GM12878 (cell line): Measurements from ENCODE around the gene KIF2C. TPM values are rescaled to one million over a fixed set of nuclear protein-coding genes. Genes with fewer than 3 reads are reported as not detected.

ENCODE experiments used
- ATAC-seq: fragments of 200-7000 bp; cut with Tn5 transposase; 3 replicates; pipeline ENCODE4 v1.9.1; 2020; ENCODE audit warnings: mild to moderate bottlenecking, moderate library complexity
- BruUV-seq: library from RNA; stranded (reverse); fragments of 400-500 nt; replicated peaks from 2 replicates; lab custom pipeline; 2021; lab: Mats Ljungman, UMichigan
- CTCF ChIA-PET: fragments of 300-600 bp; sonication (Branson Sonifier 250); formaldehyde crosslinking; extraction: SDS; loops from one replicate; lab custom pipeline; 2021; ENCODE audit warnings: inconsistent platforms; lab: Yijun Ruan, JAX
- POLR2A ChIA-PET: fragments of 350-600 bp; formaldehyde crosslinking; extraction: SDS; loops from one replicate; lab custom pipeline; 2021; ENCODE audit warnings: inconsistent platforms; lab: Charles Lee
- RAD21 ChIA-PET: fragments of 300-600 bp; sonication (Branson Sonifier 250); formaldehyde crosslinking; loops from one replicate; lab custom pipeline; 2023; ENCODE audit warnings: antibody characterized with exemption; ENCODE audit not compliant: unreplicated experiment; lab: Charles Lee
- SMC1A ChIA-PET: fragments of 300-600 bp; sonication (Branson Sonifier 250); formaldehyde crosslinking; loops from one replicate; lab custom pipeline; 2023; ENCODE audit not compliant: unreplicated experiment, uncharacterized antibody; lab: Charles Lee
- DNase-seq: peaks from one replicate; pipeline ENCODE4 v3.0.0-alpha.2; 2011; ENCODE audit warnings: low read depth, low spot score
- FAIRE-seq: peaks from 3 replicates; lab custom pipeline; 2011; peaks lifted over from hg19 to GRCh38; lab: Jason Lieb, UNC
- H2AFZ ChIP-seq: 2 replicates; pipeline ENCODE4 v1.6.0; 2011; ENCODE audit warnings: low read depth, low read length, control low read depth; ENCODE audit not compliant: control insufficient read depth
- H3K27ac ChIP-seq: 2 replicates; pipeline ENCODE4 v1.5.1; 2011; ENCODE audit warnings: control low read depth; ENCODE audit not compliant: control insufficient read depth, insufficient read depth
- H3K27me3 ChIP-seq, 2 experiments: replicated peaks in 1 of 2; 2 replicates each; pipeline versions ENCODE4 v1.6.0 to v1.6.1; 2011; ENCODE audit warnings: low read length in 1 of 2; ENCODE audit not compliant: control insufficient read depth in 2 of 2, insufficient read depth in 2 of 2
- H3K36me3 ChIP-seq, 2 experiments: 2 replicates each; pipeline ENCODE4 v1.5.1; 2011; ENCODE audit warnings: low read length in 1 of 2; ENCODE audit not compliant: control insufficient read depth in 2 of 2, insufficient read depth in 2 of 2
- H3K4me1 ChIP-seq: 2 replicates; pipeline ENCODE4 v1.6.1; 2011; ENCODE audit warnings: mild to moderate bottlenecking, low read length, moderate library complexity, mixed read lengths; ENCODE audit not compliant: control insufficient read depth, insufficient read depth
- H3K4me2 ChIP-seq: 2 replicates; pipeline ENCODE4 v1.6.0; 2011; ENCODE audit warnings: control low read depth; ENCODE audit not compliant: control insufficient read depth, insufficient read depth
- H3K4me3 ChIP-seq: fragments of 200-600 bp; sonication (generic); 2 replicates; pipeline ENCODE4 v1.5.1; 2016
- H3K79me2 ChIP-seq: 2 replicates; pipeline ENCODE4 v1.6.0; 2011; ENCODE audit warnings: low read length; ENCODE audit not compliant: control insufficient read depth, insufficient read depth
- H3K9ac ChIP-seq: 2 replicates; pipeline ENCODE4 v1.8.0; 2011; ENCODE audit warnings: low read length, control low read depth, mixed read lengths; ENCODE audit not compliant: control insufficient read depth, insufficient read depth
- H3K9me3 ChIP-seq: replicated peaks from 3 replicates; pipeline ENCODE4 v1.5.1; 2011; ENCODE audit warnings: mild to moderate bottlenecking, low read length; ENCODE audit not compliant: control insufficient read depth, insufficient read depth
- H4K20me1 ChIP-seq: 2 replicates; pipeline ENCODE4 v1.6.0; 2011; ENCODE audit not compliant: control insufficient read depth, insufficient read depth
- CTCF ChIP-seq, 3 experiments: IDR thresholded peaks in 2 of 3; conservative IDR thresholded peaks in 1 of 3; 2 replicates each; pipeline ENCODE4 v1.5.1; 2011; ENCODE audit warnings: low read depth in 3 of 3, low read length in 3 of 3, mild to moderate bottlenecking in 3 of 3, control low read depth in 2 of 3, moderate library complexity in 2 of 3, inconsistent platforms in 1 of 3, mixed read lengths in 1 of 3; ENCODE audit not compliant: control insufficient read depth in 2 of 3, insufficient read depth in 1 of 3; ENCODE audit errors: extremely low read depth in 1 of 3
- GATAD2B ChIP-seq: fragments of 450-650 bp; conservative IDR thresholded peaks from 2 replicates; pipeline ENCODE4 v1.6.1; 2017; ENCODE audit warnings: low read depth, mild to moderate bottlenecking, moderate library complexity
- IKZF1 ChIP-seq: fragments of 450-650 bp; conservative IDR thresholded peaks from 2 replicates; pipeline ENCODE4 v1.6.1; 2017; ENCODE audit warnings: antibody characterized with exemption, mild to moderate bottlenecking
- IRF3 ChIP-seq: fragments of 450-650 bp; IDR thresholded peaks from 2 replicates; pipeline ENCODE4 v1.6.1; 2014; ENCODE audit warnings: mild to moderate bottlenecking
- MEF2A ChIP-seq: IDR thresholded peaks from 2 replicates; pipeline ENCODE4 v1.6.1; 2011; ENCODE audit warnings: low read depth, mild to moderate bottlenecking, low read length, moderate library complexity; ENCODE audit not compliant: insufficient read depth
- NKRF ChIP-seq: fragments of 450-650 bp; conservative IDR thresholded peaks from 2 replicates; pipeline ENCODE4 v1.6.1; 2017; ENCODE audit warnings: mild to moderate bottlenecking, moderate library complexity
- NRF1 ChIP-seq: conservative IDR thresholded peaks from 2 replicates; pipeline ENCODE4 v1.6.1; 2011; ENCODE audit warnings: mild to moderate bottlenecking, low read depth, low read length, improper control_type of control experiment
- PAX5 ChIP-seq: IDR thresholded peaks from 2 replicates; pipeline ENCODE4 v1.6.1; 2011; ENCODE audit warnings: low read depth, low read length, borderline replicate concordance
- PAX8 ChIP-seq: fragments of 450-650 bp; IDR thresholded peaks from 2 replicates; pipeline ENCODE4 v1.6.1; 2017; ENCODE audit warnings: mild to moderate bottlenecking, moderate library complexity
- PML ChIP-seq: IDR thresholded peaks from 2 replicates; pipeline ENCODE4 v1.6.1; 2012; ENCODE audit warnings: low read length, inconsistent platforms
- RAD51 ChIP-seq: fragments of 450-650 bp; IDR thresholded peaks from 2 replicates; pipeline ENCODE4 v1.6.1; 2016; ENCODE audit warnings: moderate library complexity, mild to moderate bottlenecking, inconsistent platforms
- RELB ChIP-seq: fragments of 450-650 bp; IDR thresholded peaks from 2 replicates; pipeline ENCODE4 v1.6.1; 2017; ENCODE audit warnings: low read depth, mild to moderate bottlenecking, moderate library complexity
- SMC3 ChIP-seq: IDR thresholded peaks from 2 replicates; pipeline ENCODE4 v1.6.1; 2011; ENCODE audit warnings: low read length, improper control_type of control experiment, borderline replicate concordance
- TCF12 ChIP-seq: IDR thresholded peaks from 2 replicates; pipeline ENCODE4 v1.6.1; 2011; ENCODE audit warnings: low read depth, mild to moderate bottlenecking, low read length
- WGBS: methylation state at CpG from one replicate; pipeline ENCODE4 v1.1.6; 2016; ENCODE audit warnings: low lambda C conversion rate; ENCODE audit not compliant: insufficient replicate concordance, insufficient coverage; ENCODE audit errors: missing lambda C conversion rate; 5-methylcytosine and 5-hydroxymethylcytosine counted together
- in situ Hi-C: fragments of 300-500 bp; cut with MboI; formaldehyde crosslinking; loops from 9 replicates; pipeline ENCODE4 v1.14.3; 2018; ENCODE audit warnings: mixed read lengths
- intact Hi-C: fragments of 100-400 bp; cut with micrococcal nuclease; formaldehyde crosslinking; loops from one replicate; pipeline ENCODE4 v1.14.2; 2022; ENCODE audit not compliant: unreplicated experiment
- polyA plus RNA-seq, 11 experiments: library from polyadenylated mRNA; depleted of rRNA in 4 of 11; unstranded in 6 of 11; stranded (reverse) in 5 of 11; fragments of >200 nt; fragmentation: Nextera tagmentation in 4 of 11; fragmentation: Illumina TruSeq in 1 of 11; extraction: Ambion mirVana in 4 of 11; extraction: Trizol in 1 of 11; gene quantifications; 1 replicate in 1 of 11; 2 replicates in 10 of 11; pipeline versions ENCODE4 v1.2.1 to v1.2.3, GENCODE V29; 2011 to 2016; ENCODE audit warnings: inconsistent platforms in 2 of 11, missing spikeins in 2 of 11, low read depth in 1 of 11
- total RNA-seq, 4 experiments: library from RNA; depleted of rRNA in 3 of 4; stranded (reverse); fragments of >200 nt in 3 of 4; fragmentation: Illumina TruSeq in 1 of 4; extraction: Trizol in 1 of 4; gene quantifications; 2 replicates each; pipeline versions ENCODE4 v1.2.1 to v1.2.3, GENCODE V29; 2013 to 2021

Gene KIF2C
- total and polyA plus RNA-seq, 10 of the 15 experiments (the other 5 are each of a cell fraction or from before 2014, with no cell fraction given) = 42.3 to 104 (median 83.8) TPM

GRCh38 chr1:44707959-44708831 lies 31.4 kb upstream of the KIF2C start:
- H3K4me1 ChIP-seq = peaks cover 21% of the 10 kb centered on the region
- DNase-seq = no peak
- ChIA-PET SMC1A (interaction anchor here (0.8 to 0.9 kb wide), 2 partner anchors 12 to 21 kb away, joined by 3 read pairs; no protein-coding TSS in a partner anchor), CTCF (interaction anchor here (0.8 to 2.8 kb wide), 9 partner anchors 10 to 136 kb away, joined by 3 to 12 read pairs (median 4); no protein-coding TSS in a partner anchor), POLR2A (no interaction called here), RAD21 (interaction anchor here (0.6 to 1.4 kb wide), 4 partner anchors 11 to 76 kb away, joined by 3 read pairs; no protein-coding TSS in a partner anchor)
- H3K9ac ChIP-seq = no peak overlapping the region
- in situ Hi-C loops = no loop called here
- H3K27me3 ChIP-seq = no peaks in the 10 kb centered on the region; a peak in 1 of 4 replicates
- FAIRE-seq = peak; percentile 94
- no peak overlapping the region for H3K27ac ChIP-seq
- ATAC-seq = peak; percentile 84
- H2AFZ ChIP-seq = peak overlapping the region; percentile 57
- no peaks in the 10 kb centered on the region for H3K79me2 ChIP-seq
- peak overlapping the region; percentile 15; the same call in 1 of the 2 replicates for H3K4me3 ChIP-seq
- no peaks in the 10 kb centered on the region for H3K36me3 ChIP-seq
- H3K9me3 ChIP-seq = no peaks in the 10 kb centered on the region
- 30% methylated on average over 15 of the region's 15 CpGs for WGBS
- H4K20me1 ChIP-seq = no peaks in the 10 kb centered on the region
- intact Hi-C loops = no loop called here
- BruUV-seq = no TSS peak
- peak overlapping the region; percentile 7; the same call in 1 of the 2 replicates for H3K4me2 ChIP-seq
- TF ChIP-seq RELB = no peak
- TF ChIP-seq IRF3 = no peak
- TF ChIP-seq CTCF (IDR thresholded peaks at IDR 0.05 in 2 of 3, conservative IDR thresholded peaks at IDR 0.05 in 1 of 3; ENCODE audit: control insufficient read depth in 2 of 3, extremely low read depth in 1 of 3, insufficient read depth in 1 of 3, low read depth in 3 of 3, low read length in 3 of 3) = peak; percentile 58 to 70 (median 62)
- TF ChIP-seq NRF1 = no peak
- no peak for TF ChIP-seq GATAD2B
- TF ChIP-seq SMC3 = peak; percentile 34; the same call in 1 of the 2 replicates
- TF ChIP-seq PAX8 = no peak
- TF ChIP-seq PAX5 = no peak
- TF ChIP-seq NKRF = no peak
- 0 out of 2 replicates have a peak, but pooled peaks have one; percentile 9 for TF ChIP-seq MEF2A
- no peak for TF ChIP-seq PML
- peak; percentile 23; the same call in 1 of the 2 replicates for TF ChIP-seq RAD51
- TF ChIP-seq IKZF1 = peak; percentile 40
- TF ChIP-seq TCF12 = no peak
